Glomerular endothelial cell (primary cell): Measurements from ENCODE around the gene CD83. TPM values are rescaled to one million over a fixed set of nuclear protein-coding genes. Genes with fewer than 3 reads are reported as not detected.
"Not testable (repeated sequence)": the region's sequence is repeated elsewhere in the genome, so short reads cannot be mapped to it uniquely, and the experiment has no call there.

Experiments
- DNase-seq: peaks from one replicate; pipeline ENCODE4 v3.0.0-alpha.2; 2011; ENCODE audit warnings: low read depth, low spot score; ENCODE audit errors: extremely low read depth
- total RNA-seq: library from RNA; depleted of rRNA; stranded (reverse); fragments of >200 nt; gene quantifications from 2 replicates; pipeline ENCODE4 v1.2.3, GENCODE V29; 2015

Gene CD83
- total RNA-seq, 1 donor from 2014 or later = 3.2 TPM

DNA sequence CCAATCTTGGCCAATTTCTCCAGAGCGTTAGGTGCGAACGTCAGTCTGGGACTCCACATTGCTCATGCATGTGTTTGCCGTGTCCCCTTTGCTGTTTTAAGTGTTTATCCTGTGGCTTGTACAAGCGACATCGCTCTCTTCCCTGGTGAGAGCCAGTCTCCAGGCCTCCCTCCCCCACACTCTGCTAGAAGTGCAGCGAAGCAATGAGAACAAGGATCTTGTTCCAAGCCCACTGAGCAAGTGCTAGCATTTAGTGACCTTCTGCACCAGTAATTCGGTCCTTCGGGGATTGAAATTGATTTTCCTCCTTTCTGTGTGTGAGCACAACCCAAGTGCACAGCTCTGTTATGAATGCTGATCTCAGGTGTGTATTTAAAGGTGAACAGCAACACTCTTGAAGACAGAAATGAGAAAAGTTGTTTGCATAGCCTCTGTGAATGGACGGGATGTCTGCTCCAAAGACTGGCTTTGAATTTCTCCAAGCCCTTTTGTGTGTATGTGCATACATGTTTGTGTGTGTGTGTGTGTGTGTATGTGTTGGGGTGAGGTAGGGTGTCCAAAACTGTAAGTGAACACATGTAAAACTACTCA lies 29.0 kb downstream of the CD83 start:
- no peak for DNase-seq

DNA sequence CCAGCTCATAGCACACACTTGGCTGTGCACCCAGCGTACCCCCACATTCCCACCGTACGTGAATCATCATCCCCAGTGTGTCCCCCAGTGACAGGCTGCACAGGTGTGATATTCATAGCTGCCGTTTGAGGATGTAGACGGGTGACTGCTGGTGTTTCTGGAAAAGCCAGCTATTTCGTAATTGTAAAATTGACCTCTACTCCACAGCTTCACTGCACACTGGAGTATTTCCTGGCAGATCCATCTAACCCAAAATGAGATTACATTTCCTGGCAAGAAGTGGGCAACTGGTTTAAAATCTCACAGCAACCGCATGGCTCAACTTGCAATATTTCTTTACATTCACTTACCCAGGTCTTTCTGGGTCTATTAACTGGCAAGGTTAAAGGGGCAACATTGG lies 30.3 kb downstream of the CD83 start:
- DNase-seq = no peak

DNA sequence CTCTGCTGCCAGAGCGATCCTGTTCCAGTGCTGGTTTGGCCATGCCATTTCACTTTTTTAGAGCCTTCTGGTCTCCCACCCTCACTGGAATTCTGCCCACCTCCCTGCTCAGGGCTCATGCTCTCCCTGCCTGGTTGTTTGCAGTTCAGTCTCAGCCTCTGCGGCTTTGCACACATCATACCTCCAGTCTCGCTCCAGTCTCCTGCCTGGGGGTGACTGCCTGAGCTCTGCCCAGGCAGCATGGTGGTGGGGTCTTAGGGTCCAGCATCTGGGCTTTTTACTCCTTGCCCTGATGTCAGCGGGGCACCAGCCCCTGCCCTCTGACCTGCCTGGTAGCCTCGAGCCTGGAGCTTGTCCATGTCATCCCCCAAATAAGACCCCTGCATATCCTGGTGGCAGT lies 30.9 kb downstream of the CD83 start:
- DNase-seq = no peak

DNA sequence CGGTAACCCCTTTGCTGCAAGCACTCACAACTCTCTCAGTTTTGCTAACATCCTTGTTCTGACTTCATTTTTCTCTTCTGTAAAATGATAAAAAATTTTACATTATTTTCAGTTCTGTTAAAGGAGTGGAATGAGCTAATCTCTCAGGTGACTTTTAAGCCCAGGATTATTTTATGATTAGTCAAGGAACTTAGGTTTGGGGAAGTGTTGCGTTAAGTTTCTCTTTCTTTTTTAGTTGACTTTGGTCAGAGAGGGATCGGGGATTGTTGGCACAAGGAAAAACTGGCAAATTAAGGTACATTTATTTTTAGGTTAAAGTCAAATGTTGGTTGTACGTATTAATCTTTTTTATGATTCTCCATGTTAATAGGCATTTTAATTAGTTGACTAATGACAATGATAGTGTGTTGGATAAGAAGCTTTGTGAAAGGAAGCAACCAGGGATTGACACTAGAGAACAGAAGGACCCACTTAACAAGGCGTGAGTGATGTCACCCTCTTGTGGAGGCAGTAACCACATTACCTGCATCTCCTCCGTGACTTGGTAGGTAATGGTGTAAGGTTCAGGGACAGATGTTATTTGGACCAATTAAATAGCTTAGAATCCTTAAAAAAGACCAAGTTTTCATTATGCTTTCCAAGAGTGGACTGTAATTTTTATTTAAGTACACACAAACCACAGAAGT lies 31.6 kb downstream of the CD83 start:
- no peak for DNase-seq

DNA sequence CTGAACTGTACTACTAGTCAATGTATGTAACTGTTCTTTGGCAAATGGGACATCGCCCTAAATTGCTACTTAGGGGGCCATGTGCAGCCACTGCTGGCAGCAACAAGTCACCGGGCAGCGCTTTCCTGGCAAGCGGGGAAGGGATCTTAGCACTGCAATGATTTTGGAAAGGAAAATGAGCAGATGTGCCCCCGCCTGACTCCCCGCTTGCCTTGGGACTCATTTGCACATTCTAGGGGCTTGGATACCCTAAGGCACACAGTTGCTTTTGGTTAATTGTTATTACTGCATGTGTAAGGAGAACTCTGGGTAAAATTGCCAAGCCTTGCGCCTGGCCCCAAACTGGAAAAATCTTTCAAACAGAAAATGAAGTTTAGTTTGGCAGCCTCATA lies 32.2 kb downstream of the CD83 start:
- DNase-seq = no peak

DNA sequence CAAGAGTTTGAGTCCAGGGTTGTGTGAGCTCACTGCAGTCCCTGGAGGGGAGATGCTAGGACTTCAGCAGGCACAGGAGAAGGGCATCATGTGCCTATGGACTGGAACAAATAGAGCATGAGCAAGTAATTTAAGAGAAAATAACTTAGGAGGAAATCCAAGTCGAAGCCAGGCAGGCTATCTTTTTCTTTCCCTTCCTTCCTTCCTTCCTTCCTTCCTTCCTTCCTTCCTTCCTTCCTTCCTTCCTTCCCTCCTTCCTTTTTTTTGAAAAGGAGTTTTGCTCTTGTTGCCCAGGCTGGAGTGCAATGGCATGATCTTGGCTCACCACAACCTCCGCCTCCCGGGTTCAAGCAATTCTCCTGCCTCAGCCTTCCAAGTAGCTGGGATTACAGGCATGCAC lies 33.7 kb downstream of the CD83 start:
- not testable (repeated sequence) for DNase-seq

DNA sequence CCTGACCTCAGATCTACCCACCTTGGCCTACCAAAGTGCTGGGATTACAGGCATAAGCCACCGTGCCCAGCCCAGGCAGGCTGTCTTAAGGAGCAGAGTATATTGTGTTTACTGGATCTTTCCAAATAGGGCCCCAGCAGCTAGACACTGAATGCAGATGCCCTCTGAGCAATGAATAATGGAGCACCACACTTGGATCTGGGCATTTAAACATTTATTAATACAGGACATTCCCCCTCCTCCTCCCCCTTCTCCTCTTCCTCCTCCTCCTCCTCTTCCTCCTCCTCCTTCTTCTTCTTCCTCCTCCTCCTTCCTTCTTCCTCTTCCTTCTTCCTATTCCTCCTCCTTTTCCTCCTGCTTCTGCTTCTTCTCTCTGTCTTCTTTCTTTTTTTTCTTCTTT lies 34.2 kb downstream of the CD83 start:
- no peak for DNase-seq

DNA sequence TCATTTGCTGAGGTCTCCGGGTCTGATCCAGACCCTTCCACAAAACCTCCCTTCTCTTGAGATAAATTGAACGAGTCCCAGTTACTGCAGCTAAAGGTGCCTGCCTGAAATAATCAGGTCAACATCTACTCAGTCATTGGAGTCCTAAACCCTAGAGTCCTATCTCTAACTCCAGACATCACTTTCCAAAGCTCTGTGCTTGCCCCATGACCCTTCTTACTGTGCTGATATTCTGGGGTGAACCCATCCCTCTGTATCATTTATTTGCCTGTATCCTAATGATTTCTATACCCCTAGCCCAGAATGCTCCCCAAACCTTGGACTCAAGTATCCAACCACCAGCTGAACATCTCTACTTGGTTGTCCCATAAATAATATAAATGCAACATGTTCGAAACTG lies 35.7 kb downstream of the CD83 start:
- DNase-seq = no peak

DNA sequence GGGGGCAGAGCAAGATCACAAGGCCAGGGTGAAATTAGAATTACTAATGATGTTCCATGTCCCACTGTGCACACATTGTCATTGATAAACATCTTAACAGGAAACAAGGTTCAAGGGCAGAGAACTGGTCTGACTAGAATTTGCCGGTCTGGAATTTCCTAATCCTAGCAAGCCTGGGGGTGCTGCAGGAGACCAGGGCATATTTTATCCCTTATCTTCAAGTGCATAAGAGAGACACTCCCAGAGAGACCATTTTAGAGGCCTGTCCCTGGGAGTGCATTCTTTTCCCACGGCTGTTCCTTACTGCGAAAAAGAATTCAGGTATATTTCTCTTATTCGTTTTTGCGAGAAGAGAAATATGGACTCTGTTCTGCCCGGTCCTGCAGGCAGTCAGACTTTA lies 41.5 kb downstream of the CD83 start:
- DNase-seq = no peak

DNA sequence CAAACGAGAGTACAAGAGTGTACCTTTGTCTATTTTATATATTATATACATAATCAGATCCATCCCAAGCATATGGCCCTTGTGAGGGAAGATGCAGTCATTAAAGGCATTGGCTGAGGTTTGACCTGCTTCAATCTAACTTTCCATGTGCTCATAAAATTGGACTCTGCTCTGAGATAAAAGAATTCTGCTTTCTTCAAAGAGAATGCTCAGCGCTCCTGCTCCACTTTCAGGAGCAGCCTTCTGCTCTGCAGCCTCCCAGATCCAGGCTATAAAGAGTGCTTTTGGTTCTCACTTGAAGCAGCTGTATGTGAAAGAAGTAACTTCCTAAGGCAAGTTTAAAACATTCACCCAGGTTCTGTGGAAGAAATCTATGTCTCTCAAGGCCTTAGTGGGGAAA lies 45.3 kb downstream of the CD83 start:
- no peak for DNase-seq

DNA sequence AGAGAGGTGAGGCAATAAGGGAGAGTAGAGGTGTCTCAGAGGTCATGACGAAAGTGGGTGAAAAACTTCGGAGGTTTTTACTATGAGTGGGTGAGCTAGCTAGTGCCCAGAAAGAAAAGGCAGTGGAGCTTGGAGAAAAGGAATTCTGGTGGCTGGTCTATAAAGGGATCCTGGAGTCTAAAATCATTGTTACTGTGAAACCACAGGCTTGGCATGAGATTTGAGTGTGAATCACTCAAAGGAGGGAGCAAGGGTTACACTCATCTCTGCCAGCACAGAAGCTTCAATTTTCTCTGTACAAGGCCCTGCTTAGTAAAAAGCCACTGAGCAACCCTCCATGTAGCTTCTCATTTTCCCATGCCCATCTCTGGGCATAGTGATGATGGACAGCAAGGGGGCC lies 47.5 kb downstream of the CD83 start:
- DNase-seq = no peak

DNA sequence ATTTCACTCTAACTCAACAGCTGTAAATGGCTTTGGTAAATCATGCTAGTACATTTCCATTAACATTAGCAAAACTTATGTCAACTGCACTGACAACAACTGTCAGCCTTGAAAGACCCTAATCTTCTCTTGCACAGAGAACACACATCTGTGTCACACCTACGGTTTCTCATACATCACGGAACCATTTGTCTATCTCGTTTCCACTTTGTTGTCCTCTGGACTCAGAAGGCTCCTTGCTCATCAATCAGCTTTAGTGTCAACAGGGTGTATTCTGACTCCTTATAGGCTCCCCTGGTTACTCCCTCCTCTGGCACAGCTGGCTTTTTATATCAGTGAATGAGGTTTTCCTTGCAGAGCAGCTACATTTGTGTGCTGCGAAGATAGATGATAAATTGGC lies 49.3 kb downstream of the CD83 start:
- no peak for DNase-seq

DNA sequence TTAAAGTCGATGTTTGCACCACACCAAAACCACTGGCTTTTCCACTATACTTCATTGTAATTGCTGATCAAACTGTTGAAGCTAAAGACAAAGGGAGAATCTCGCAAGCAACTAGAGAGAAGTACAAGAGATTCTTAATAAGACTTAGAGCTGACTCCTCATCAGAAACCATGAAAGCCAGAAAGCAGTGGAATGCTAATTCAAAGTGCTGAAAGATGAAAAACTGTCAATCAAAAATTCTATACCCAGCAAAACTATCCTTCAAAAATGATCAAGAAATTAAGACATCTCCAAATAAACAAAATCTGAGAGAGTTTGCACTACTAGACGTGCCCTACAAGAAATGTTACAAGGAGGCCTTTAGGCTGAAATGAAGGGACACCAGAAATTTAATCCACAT lies 52.6 kb downstream of the CD83 start:
- DNase-seq = no peak

DNA sequence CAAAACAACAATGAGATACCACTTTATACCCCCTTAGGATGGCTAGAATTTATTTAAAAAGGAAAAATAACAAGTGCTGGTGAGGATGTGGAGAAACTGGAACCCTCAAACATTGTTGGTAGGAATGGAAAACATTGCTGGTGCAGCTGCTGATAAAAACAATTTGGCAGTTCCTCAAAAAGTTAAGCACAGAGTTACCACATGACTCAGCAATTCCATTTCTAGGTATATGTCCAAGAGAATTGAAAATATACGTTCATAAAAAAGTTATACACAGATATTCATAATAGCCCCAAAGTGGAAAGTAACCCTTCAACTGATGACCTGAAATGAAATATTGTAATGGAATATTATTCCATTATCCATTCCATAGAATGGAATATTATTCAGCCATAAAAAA lies 55.0 kb downstream of the CD83 start:
- no peak for DNase-seq

DNA sequence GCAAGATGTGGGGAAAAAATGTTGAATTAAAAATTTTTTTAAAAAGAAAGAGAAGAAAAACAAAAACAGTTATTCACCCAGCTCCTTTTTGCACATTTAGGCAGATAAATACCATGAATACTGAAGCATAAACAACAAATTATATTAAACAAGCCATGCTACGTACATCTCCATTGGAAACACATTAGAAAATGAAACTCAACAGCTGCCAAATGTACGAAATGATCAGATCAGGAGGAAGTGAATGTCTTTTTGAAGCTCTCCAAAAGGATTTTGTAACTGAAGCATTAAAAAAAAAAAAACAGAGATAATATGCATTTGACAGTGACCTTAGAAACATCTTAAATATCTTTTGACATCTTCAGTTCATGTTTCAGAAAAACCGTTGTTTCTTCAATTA lies 56.7 kb downstream of the CD83 start:
- DNase-seq = no peak

DNA sequence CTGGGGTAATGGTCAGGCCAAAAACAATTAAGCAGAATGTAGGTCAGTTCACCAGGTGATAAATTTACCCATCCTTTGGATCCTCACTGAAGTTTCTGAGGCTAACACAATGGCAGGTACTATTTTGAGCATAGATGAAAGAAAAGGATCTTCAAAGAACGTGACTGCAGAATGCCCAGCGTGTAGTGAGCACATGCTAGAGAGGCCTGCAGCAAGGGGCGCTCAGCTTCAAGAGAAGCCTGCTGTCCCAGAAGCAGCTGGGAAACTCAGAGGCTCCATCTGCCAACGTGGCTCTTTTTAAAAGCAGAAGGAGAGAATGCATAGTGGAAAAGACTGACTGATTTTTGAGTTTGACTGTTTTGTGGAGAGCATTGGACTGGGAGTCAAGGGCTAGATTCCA lies 57.4 kb downstream of the CD83 start:
- no peak for DNase-seq

DNA sequence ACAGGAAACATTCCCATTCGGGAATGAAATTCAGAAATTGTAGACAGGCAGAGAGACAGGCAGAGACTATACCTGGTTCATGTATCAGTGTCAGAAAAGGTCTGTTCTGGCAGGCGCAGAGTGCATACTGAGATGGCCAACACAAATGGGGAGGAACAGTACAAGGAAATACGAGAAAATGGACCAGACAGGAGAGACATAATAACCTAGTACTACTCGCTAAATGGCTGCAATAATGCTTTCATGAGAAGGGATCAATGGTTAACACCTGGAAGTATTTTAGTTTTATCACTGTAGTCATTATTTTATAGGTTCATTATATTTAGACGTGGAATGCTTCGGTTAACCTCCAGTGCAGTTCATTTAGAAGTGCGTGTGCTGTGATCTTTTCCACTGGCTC lies 58.9 kb downstream of the CD83 start:
- DNase-seq = no peak

DNA sequence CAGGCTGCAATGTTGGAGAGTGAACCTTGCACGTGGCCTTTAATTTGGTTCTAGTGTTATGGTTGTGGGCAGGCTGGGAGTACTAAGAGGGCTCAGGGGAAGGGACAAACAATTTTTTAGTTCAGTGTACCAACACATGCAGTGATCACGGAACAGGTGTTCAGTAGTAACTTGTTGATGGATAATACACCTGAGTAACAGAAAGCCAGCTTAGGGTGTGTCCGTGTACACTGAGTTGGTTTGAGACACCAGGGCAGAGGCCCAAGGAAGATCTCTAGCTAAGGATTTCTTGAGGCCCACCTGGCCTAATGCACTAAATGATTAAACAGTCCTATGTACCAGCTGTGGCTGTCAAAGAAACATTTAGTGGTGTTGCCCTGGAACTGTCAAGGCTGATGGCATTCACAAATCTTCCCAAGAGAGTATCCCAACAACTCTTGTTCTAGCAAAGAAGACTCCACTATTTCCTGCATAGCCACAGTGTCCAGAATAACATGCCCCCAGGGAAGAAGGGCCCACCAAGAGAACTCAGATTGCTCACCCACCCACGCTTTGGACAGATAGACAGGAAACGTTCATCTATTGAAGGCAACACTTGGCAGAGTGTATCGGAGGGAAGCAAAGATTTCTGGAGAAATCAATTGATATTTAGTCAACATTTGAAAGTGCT lies 60.0 kb downstream of the CD83 start:
- no peak for DNase-seq

DNA sequence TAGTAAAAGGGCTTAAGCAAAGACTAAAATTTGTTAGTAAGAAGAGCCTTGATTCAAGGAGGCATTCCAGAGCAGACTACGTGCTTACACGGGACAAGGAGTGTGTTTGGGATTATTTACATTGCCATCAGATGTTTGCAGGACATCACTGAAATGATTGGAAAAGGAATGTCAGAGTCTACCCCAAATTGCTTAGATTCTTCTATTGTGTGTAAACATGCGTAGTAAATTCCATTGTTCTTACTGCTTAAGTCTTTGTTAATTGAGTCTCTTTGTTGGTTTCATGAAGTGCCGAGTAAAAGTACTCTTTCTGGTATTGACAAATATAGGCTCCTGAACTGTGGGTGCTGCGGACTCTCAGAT lies 60.5 kb downstream of the CD83 start:
- DNase-seq = no peak

DNA sequence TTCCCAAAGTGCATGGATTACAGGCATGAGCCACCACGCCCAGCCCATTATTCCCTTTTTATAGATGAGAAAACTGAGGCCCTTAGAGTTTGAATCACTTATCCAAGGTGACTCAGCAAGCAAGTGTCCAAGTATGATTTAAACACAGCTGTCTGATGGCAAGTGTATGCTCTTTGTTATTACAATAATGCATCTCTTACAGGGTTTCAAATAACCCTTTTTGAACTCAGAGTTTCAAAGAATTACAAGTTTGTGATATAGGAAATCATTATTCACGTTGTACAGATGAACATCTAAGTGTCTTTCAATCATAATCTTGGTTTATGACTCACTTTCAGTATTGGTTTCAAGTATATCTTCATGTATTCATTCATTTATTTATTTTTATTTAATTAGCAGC lies 63.0 kb downstream of the CD83 start:
- DNase-seq = no peak

DNA sequence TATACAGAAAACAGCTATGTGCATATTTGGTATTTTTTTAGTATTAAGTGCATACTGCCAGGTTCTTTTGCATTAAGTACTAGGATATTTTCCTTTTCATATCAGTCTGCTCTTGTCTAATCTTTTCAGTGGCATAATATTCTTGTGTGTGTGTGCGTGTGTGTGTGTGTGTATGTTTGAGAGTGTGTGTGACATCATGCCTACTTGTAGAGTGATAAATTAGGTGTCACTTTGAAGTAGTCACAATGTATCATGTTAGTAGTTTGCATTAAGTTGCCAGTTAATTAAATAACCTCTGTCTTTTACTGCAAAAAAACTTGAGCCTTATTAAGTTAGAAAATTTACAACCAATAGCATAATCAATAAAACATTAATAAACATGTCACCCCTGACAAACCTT lies 65.3 kb downstream of the CD83 start:
- no peak for DNase-seq
